ENCODE data around the gene RNF13.

- TF ChIP-seq EZH2 (optimal IDR thresholded peaks at IDR 0.05; ENCODE audit: low read depth, low read length): no peak
- no peak for TF ChIP-seq CTCF (IDR thresholded peaks at IDR 0.05; ENCODE audit: low read length)
- no peak for TF ChIP-seq EZH2phosphoT487 (IDR thresholded peaks at IDR 0.05; ENCODE audit: low read length)
Measured at GRCh38 chr3:149850787-149851584, 38.0 kb downstream of the RNF13 start.

Data from MM.1S (cell line).